Endothelial cell of umbilical vein (primary cell): ENCODE results near the gene BDH1. TPM values are rescaled to one million over a fixed set of nuclear protein-coding genes. Genes with fewer than 3 reads are reported as not detected.
"Not testable (repeated sequence)": the region's sequence is repeated elsewhere in the genome, so short reads cannot be mapped to it uniquely, and the experiment has no call there.

Experiments
- BruUV-seq: library from RNA; stranded (reverse); fragments of 400-500 nt; replicated peaks from 2 replicates; lab custom pipeline; 2021; lab: Mats Ljungman, UMichigan
- CTCF ChIA-PET: fragments of 300-600, 350-600 bp; sonication (Branson Sonifier 250); formaldehyde crosslinking; loops from one replicate; lab custom pipeline; 2021; ENCODE audit warnings: antibody characterized with exemption, inconsistent platforms; lab: Charles Lee
- POLR2A ChIA-PET: fragments of 300-600, 350-600 bp; sonication (Branson Sonifier 250); formaldehyde crosslinking; loops from one replicate; lab custom pipeline; 2021; ENCODE audit warnings: antibody characterized with exemption, inconsistent platforms; lab: Charles Lee
- DNase-seq: peaks from one replicate; pipeline ENCODE4 v3.0.0-alpha.2; 2011; ENCODE audit warnings: low read depth, low spot score
- FAIRE-seq: peaks from 2 replicates; lab custom pipeline; 2011; peaks lifted over from hg19 to GRCh38; lab: Jason Lieb, UNC
- H2AFZ ChIP-seq: 2 replicates; pipeline ENCODE4 v1.6.0; 2012; ENCODE audit warnings: low read depth, low read length, control low read depth, inconsistent platforms
- H3K27ac ChIP-seq: 2 replicates; pipeline ENCODE4 v1.5.1; 2011; ENCODE audit warnings: low read depth, mild to moderate bottlenecking, control low read depth, low read length, moderate library complexity; ENCODE audit not compliant: insufficient read depth
- H3K27me3 ChIP-seq, 2 experiments: 2 replicates each; pipeline versions ENCODE4 v1.6.0 to v1.6.1; 2011; ENCODE audit warnings: low read length in 2 of 2, mixed read lengths in 1 of 2; ENCODE audit not compliant: control insufficient read depth in 2 of 2, insufficient read depth in 2 of 2
- H3K36me3 ChIP-seq, 2 experiments: 2 replicates in 1 of 2; 3 replicates in 1 of 2; pipeline ENCODE4 v1.5.1; 2011; ENCODE audit warnings: low read length in 2 of 2, mild to moderate bottlenecking in 1 of 2, moderate library complexity in 1 of 2; ENCODE audit not compliant: control insufficient read depth in 2 of 2, insufficient read depth in 2 of 2; ENCODE audit errors: extremely low read depth in 1 of 2
- H3K4me1 ChIP-seq: 3 replicates; pipeline ENCODE4 v1.5.1; 2011; ENCODE audit warnings: mild to moderate bottlenecking, low read length; ENCODE audit not compliant: control insufficient read depth, insufficient read depth; ENCODE audit errors: extremely low read depth
- H3K4me2 ChIP-seq: 2 replicates; pipeline ENCODE4 v1.6.1; 2011; ENCODE audit warnings: low read length, control low read depth, mixed read lengths; ENCODE audit not compliant: insufficient read depth
- H3K4me3 ChIP-seq, 3 experiments: fragments of 200-600 bp in 1 of 3; sonication (generic), shearing (Covaris generic) in 1 of 3; replicated peaks in 1 of 3; 2 replicates each; pipeline ENCODE4 v1.5.1; 2011 to 2016; ENCODE audit warnings: control low read depth in 3 of 3, low read length in 3 of 3, mild to moderate bottlenecking in 2 of 3, inconsistent platforms in 1 of 3, low read depth in 1 of 3, moderate library complexity in 1 of 3; ENCODE audit not compliant: insufficient read depth in 1 of 3
- H3K79me2 ChIP-seq: 2 replicates; pipeline ENCODE4 v1.6.0; 2012; ENCODE audit warnings: low read length, inconsistent platforms; ENCODE audit not compliant: control insufficient read depth, insufficient read depth
- H3K9ac ChIP-seq: replicated peaks from 2 replicates; pipeline ENCODE3; 2011; ENCODE audit warnings: low read length, control low read depth; ENCODE audit not compliant: insufficient read depth; ENCODE audit errors: extremely low read depth
- H3K9me1 ChIP-seq: replicated peaks from 3 replicates; pipeline ENCODE4 v1.6.0; 2011; ENCODE audit warnings: mild to moderate bottlenecking, low read length; ENCODE audit not compliant: control insufficient read depth, insufficient read depth; ENCODE audit errors: extremely low read depth
- H3K9me3 ChIP-seq: replicated peaks from 2 replicates; pipeline ENCODE4 v1.5.1; 2012; ENCODE audit warnings: low read length, inconsistent platforms; ENCODE audit not compliant: control insufficient read depth, insufficient read depth
- H4K20me1 ChIP-seq: replicated peaks from 2 replicates; pipeline ENCODE3; 2011; ENCODE audit warnings: mild to moderate bottlenecking, low read length; ENCODE audit not compliant: control insufficient read depth, insufficient read depth; ENCODE audit errors: extremely low read depth
- EZH2 ChIP-seq: IDR thresholded peaks from 2 replicates; pipeline ENCODE4 v1.6.1; 2012; ENCODE audit warnings: borderline replicate concordance, low read depth, mild to moderate bottlenecking, moderate library complexity, low read length, inconsistent platforms; ENCODE audit not compliant: severe bottlenecking
- FOS ChIP-seq: IDR thresholded peaks from 2 replicates; pipeline ENCODE4 v1.6.1; 2011; ENCODE audit warnings: mild to moderate bottlenecking, low read length, moderate library complexity, borderline replicate concordance; ENCODE audit not compliant: insufficient read depth
- GATA2 ChIP-seq: IDR thresholded peaks from 2 replicates; pipeline ENCODE4 v1.7.0; 2011; ENCODE audit warnings: low read depth, mild to moderate bottlenecking, moderate library complexity, mixed read lengths, low read length; ENCODE audit not compliant: insufficient read length, insufficient read depth
- JUN ChIP-seq: IDR thresholded peaks from 2 replicates; pipeline ENCODE4 v1.6.1; 2011; ENCODE audit warnings: borderline replicate concordance, low read depth; ENCODE audit not compliant: insufficient read length, insufficient read depth
- MYC ChIP-seq: IDR thresholded peaks from one replicate; pipeline ENCODE4 v1.6.1; 2011; ENCODE audit warnings: mild to moderate bottlenecking, low read depth, low read length
- POLR2A ChIP-seq: IDR thresholded peaks from 2 replicates; pipeline ENCODE4 v1.6.1; 2012; ENCODE audit warnings: low read depth, mild to moderate bottlenecking, control low read depth, low read length
- POLR2AphosphoS5 ChIP-seq: IDR thresholded peaks from 2 replicates; pipeline ENCODE4 v1.6.1; 2012; ENCODE audit warnings: low read depth, mild to moderate bottlenecking, control low read depth, low read length, moderate library complexity; ENCODE audit not compliant: insufficient read depth
- dilution Hi-C: fragments of 300-500 bp; cut with MboI; formaldehyde crosslinking; loops from one replicate; pipeline ENCODE4 v1.15.0; 2019; ENCODE audit warnings: low sequenced_read_pairs; ENCODE audit not compliant: extremely low pct_ligation_motif_present
- intact Hi-C: fragments of 100-400 bp; cut with micrococcal nuclease; formaldehyde crosslinking; loops from one replicate; pipeline ENCODE4 v1.10.0; 2022
- polyA plus RNA-seq, 4 experiments: library from polyadenylated mRNA; depleted of rRNA in 3 of 4; stranded (reverse) in 3 of 4; unstranded in 1 of 4; fragments of >200 nt; gene quantifications; 2 replicates each; pipeline versions ENCODE4 v1.2.1 to v1.2.3, GENCODE V29; 2011 to 2012; ENCODE audit warnings: missing spikeins in 1 of 4
- total RNA-seq: library from RNA; stranded (reverse); gene quantifications from 2 replicates; pipeline ENCODE4 v1.2.3, GENCODE V29; 2021
- TF ChIP-seq, protein P1 (sequence below): IDR thresholded peaks from 2 replicates; pipeline ENCODE4 v1.6.1; 2011; ENCODE audit not compliant: insufficient read depth, insufficient read length
- TF ChIP-seq, protein P2 (sequence below), 2 donors: IDR thresholded peaks; 1 replicate in 1 of 2; 2 replicates in 1 of 2; pipeline ENCODE4 v1.5.1; 2011; ENCODE audit warnings: low read length in 2 of 2, mild to moderate bottlenecking in 2 of 2, moderate library complexity in 2 of 2, control low read depth in 1 of 2, inconsistent platforms in 1 of 2, low read depth in 1 of 2; ENCODE audit not compliant: insufficient read depth in 1 of 2; ENCODE audit errors: extremely low read depth in 1 of 2

The BDH1 gene
- total and polyA plus RNA-seq, 2 donors (not counting 3 experiments of a cell fraction or from before 2014, with no cell fraction given): 6.9 to 12.2 TPM

DNA sequence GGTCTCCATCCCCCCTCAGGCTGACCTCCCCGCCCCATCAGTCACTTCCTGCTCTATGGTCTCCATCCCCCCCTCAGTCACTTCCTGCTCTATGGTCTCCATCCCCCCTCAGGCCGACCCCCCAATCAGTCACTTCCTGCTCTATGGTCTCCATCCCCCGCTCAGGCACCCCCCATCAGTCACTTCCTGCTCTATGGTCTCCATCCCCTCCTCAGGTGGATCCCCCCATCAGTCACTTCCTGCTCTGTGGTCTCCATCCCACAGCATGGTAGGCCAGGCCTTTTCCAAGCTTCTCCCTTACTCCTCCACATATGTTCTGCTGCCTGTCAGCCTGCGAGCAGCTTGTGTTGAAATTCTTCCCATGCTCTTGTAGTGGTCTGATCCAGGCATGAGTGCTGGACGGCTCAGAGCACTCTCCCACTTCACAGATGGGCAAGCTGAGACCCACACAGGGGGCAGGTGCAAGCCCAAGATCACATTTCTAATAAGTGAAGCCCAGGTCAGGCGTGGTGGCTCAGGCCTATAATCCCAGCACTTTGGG, 36.8 kb downstream of the BDH1 start:
- Histone ChIP-seq H3K36me3 (no peaks in the 10 kb centered on the region), H3K9me3 (no peaks in the 10 kb centered on the region), H3K79me2 (no peaks in the 10 kb centered on the region), H2AFZ (no peak overlapping the region), H3K27ac (no peak overlapping the region), H3K4me1 (peaks cover 12% of the 10 kb centered on the region), H3K4me2 (no peak overlapping the region), H4K20me1 (no peaks in the 10 kb centered on the region), H3K27me3 (no peaks in the 10 kb centered on the region), H3K9me1 (no peaks in the 10 kb centered on the region), H3K4me3 (no peak overlapping the region), H3K9ac (no peak overlapping the region)
- no TSS peak for BruUV-seq
- FAIRE-seq: no peak
- dilution Hi-C loops (loop anchor here (25.0 kb wide), 1 partner anchor 257 kb away; no protein-coding TSS in a partner anchor), intact Hi-C loops (loop anchor here (10.0 kb wide), 1 partner anchor 514 kb away; no protein-coding TSS in a partner anchor)
- TF ChIP-seq GATA2 (no peak), POLR2A (no peak), POLR2AphosphoS5 (no peak), JUN (no peak), MYC (no peak), EZH2 (no peak), FOS (no peak)
- TF ChIP-seq, protein P1, sequence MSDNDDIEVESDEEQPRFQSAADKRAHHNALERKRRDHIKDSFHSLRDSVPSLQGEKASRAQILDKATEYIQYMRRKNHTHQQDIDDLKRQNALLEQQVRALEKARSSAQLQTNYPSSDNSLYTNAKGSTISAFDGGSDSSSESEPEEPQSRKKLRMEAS: no peak
- TF ChIP-seq, protein P2, sequence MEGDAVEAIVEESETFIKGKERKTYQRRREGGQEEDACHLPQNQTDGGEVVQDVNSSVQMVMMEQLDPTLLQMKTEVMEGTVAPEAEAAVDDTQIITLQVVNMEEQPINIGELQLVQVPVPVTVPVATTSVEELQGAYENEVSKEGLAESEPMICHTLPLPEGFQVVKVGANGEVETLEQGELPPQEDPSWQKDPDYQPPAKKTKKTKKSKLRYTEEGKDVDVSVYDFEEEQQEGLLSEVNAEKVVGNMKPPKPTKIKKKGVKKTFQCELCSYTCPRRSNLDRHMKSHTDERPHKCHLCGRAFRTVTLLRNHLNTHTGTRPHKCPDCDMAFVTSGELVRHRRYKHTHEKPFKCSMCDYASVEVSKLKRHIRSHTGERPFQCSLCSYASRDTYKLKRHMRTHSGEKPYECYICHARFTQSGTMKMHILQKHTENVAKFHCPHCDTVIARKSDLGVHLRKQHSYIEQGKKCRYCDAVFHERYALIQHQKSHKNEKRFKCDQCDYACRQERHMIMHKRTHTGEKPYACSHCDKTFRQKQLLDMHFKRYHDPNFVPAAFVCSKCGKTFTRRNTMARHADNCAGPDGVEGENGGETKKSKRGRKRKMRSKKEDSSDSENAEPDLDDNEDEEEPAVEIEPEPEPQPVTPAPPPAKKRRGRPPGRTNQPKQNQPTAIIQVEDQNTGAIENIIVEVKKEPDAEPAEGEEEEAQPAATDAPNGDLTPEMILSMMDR (IDR thresholded peaks at IDR 0.05; ENCODE audit: extremely low read depth in 1 of 2, insufficient read depth in 1 of 2, low read depth in 1 of 2, low read length in 2 of 2): no peak
- no peak for DNase-seq
- CTCF ChIA-PET: interaction anchor here (1.3 kb wide), 1 partner anchor 22 kb away, joined by 3 read pairs; no protein-coding TSS in a partner anchor
- POLR2A ChIA-PET: interaction anchor here (0.6 kb wide), 1 partner anchor 241 kb away, joined by 4 read pairs; no protein-coding TSS in a partner anchor

DNA sequence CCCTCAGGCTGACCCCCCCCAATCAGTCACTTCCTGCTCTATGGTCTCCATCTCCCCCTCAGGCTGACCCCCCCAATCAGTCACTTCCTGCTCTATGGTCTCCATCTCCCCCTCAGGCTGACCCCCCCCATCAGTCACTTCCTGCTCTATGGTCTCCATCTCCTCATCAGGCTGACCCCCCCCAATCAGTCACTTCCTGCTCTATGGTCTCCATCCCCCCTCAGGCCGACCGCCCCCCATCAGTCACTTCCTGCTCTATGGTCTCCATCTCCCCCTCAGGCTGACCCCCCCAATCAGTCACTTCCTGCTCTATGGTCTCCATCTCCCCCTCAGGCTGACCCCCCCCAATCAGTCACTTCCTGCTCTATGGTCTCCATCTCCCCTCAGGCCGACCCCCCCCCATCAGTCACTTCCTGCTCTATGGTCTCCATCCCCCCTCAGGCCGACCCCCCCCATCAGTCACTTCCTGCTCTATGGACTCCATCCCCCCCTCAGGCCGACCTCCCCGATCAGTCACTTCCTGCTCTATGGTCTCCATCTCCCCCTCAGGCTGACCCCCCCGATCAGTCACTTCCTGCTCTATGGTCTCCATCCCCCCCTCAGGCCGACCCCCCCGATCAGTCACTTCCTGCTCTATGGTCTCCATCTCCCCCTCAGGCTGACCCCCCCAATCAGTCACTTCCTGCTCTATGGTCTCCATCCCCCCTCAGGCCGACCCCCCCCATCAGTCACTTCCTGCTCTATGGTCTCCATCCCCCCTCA, 37.7 kb downstream of the BDH1 start:
- FAIRE-seq, H3K9me3 ChIP-seq, H4K20me1 ChIP-seq, H3K36me3 ChIP-seq, H3K79me2 ChIP-seq, H3K27me3 ChIP-seq, H3K4me3 ChIP-seq, CTCF ChIA-PET, H3K4me2 ChIP-seq, H3K9ac ChIP-seq, H3K27ac ChIP-seq, DNase-seq, POLR2A ChIA-PET, BruUV-seq, H2AFZ ChIP-seq, H3K9me1 ChIP-seq: not testable (repeated sequence)
- H3K4me1 ChIP-seq: peaks cover 12% of the 10 kb centered on the region
- dilution Hi-C loops (loop anchor here (25.0 kb wide), 1 partner anchor 256 kb away; no protein-coding TSS in a partner anchor), intact Hi-C loops (loop anchor here (10.0 kb wide), 1 partner anchor 513 kb away; no protein-coding TSS in a partner anchor)
